Measurements from ENCODE around the gene FLNB. TPM values are rescaled to one million over a fixed set of nuclear protein-coding genes. Genes with fewer than 3 reads are reported as not detected.

The FLNB gene
- total RNA-seq, 3 donors from 2014 or later (not counting 1 experiment from before 2014, with no cell fraction given), result 24.6 to 30.8 (median 26.6) TPM

- TF ChIP-seq, protein P1, sequence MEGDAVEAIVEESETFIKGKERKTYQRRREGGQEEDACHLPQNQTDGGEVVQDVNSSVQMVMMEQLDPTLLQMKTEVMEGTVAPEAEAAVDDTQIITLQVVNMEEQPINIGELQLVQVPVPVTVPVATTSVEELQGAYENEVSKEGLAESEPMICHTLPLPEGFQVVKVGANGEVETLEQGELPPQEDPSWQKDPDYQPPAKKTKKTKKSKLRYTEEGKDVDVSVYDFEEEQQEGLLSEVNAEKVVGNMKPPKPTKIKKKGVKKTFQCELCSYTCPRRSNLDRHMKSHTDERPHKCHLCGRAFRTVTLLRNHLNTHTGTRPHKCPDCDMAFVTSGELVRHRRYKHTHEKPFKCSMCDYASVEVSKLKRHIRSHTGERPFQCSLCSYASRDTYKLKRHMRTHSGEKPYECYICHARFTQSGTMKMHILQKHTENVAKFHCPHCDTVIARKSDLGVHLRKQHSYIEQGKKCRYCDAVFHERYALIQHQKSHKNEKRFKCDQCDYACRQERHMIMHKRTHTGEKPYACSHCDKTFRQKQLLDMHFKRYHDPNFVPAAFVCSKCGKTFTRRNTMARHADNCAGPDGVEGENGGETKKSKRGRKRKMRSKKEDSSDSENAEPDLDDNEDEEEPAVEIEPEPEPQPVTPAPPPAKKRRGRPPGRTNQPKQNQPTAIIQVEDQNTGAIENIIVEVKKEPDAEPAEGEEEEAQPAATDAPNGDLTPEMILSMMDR (IDR thresholded peaks at IDR 0.05), result no peak
- Histone ChIP-seq H3K27ac (ENCODE audit: low read length) (no peak overlapping the region), H3K4me3 (ENCODE audit: low read length) (no peak overlapping the region), H3K27me3 (ENCODE audit: control insufficient read depth, insufficient read depth, low read length) (no peaks in the 10 kb centered on the region), H3K4me1 (ENCODE audit: control insufficient read depth, insufficient read depth, low read length) (no peaks in the 10 kb centered on the region), H3K36me3 (ENCODE audit: control insufficient read depth, insufficient read depth, low read length) (peaks cover 5% of the 10 kb centered on the region), H3K9me3 (ENCODE audit: control insufficient read depth, insufficient read depth, low read length) (no peaks in the 10 kb centered on the region)
- Mint-ChIP-seq H3K4me3 (no peak overlapping the region), H3K9me3 (no peaks in the 10 kb centered on the region), H3K36me3 (no peaks in the 10 kb centered on the region), H3K27ac (no peak overlapping the region), H3K4me1 (peaks cover 0 to 1% of the 10 kb centered on the region in 2 donors), H3K27me3 (ENCODE audit: low read depth in 2 of 2) (no peaks in the 10 kb centered on the region)
- WGBS (ENCODE audit: insufficient coverage), result 97% methylated on average over 10 of the region's 10 CpGs
- intact Hi-C loops (cut with micrococcal nuclease), result no loop called here
- DNase-seq (no peak), ATAC-seq (no peak)
Measured at GRCh38 chr3:58155838-58156237, 147.6 kb downstream of the FLNB start.

DNA sequence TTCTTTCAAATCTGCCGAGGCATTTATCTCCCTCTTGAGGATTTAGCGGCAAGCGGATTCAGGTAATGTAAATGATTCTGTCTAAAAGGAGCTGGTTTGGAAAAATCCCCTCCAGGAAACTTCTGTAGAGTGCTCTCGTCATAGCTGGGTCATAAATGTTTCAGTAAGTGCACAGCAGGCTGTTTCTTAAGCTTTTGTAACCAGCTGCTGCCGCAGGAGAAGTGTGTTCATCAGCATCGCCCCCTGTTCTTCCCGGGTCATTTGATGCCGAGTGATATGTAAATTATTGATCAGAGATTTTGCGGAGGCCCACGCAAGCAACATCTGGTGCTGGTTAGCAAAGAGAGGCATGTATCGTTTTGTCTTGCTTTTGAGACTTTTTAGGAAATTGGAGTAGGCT, 149.5 kb downstream of the FLNB start:
- H3K36me3 ChIP-seq (ENCODE audit: control insufficient read depth, insufficient read depth, low read length), result peaks cover 5% of the 10 kb centered on the region
- Mint-ChIP-seq H3K27me3 (ENCODE audit: low read depth in 2 of 2) (no peaks in the 10 kb centered on the region), H3K9me3 (no peaks in the 10 kb centered on the region), H3K27ac (no peak overlapping the region), H3K36me3 (no peaks in the 10 kb centered on the region), H3K4me3 (no peak overlapping the region), H3K4me1 (peaks cover 0 to 4% of the 10 kb centered on the region in 2 donors)
- H3K4me3 ChIP-seq (ENCODE audit: low read length), result no peak overlapping the region
- ATAC-seq (no peak), DNase-seq (no peak)
- H3K27ac ChIP-seq (ENCODE audit: low read length), result no peak overlapping the region
- intact Hi-C loops (cut with micrococcal nuclease), result no loop called here
- H3K27me3 ChIP-seq (ENCODE audit: control insufficient read depth, insufficient read depth, low read length), result no peaks in the 10 kb centered on the region
- TF ChIP-seq, protein P1 (IDR thresholded peaks at IDR 0.05), result no peak
- H3K4me1 ChIP-seq (ENCODE audit: control insufficient read depth, insufficient read depth, low read length), result no peaks in the 10 kb centered on the region
- no peaks in the 10 kb centered on the region for H3K9me3 ChIP-seq (ENCODE audit: control insufficient read depth, insufficient read depth, low read length)
- 94% methylated on average over 11 of the region's 11 CpGs for WGBS (ENCODE audit: insufficient coverage)

GRCh38 chr3:58158442-58159153, 150.4 kb downstream of the FLNB start:
- peaks cover 0 to 4% of the 10 kb centered on the region in 2 donors for H3K4me1 Mint-ChIP-seq
- no peaks in the 10 kb centered on the region for H3K4me1 ChIP-seq (ENCODE audit: control insufficient read depth, insufficient read depth, low read length)
- ATAC-seq, result no peak
- 95% methylated on average over 7 of the region's 7 CpGs for WGBS (ENCODE audit: insufficient coverage)
- H3K4me3 ChIP-seq (ENCODE audit: low read length), result no peak overlapping the region
- H3K27ac ChIP-seq (ENCODE audit: low read length), result no peak overlapping the region
- no peaks in the 10 kb centered on the region for H3K9me3 Mint-ChIP-seq
- no peaks in the 10 kb centered on the region for H3K27me3 Mint-ChIP-seq (ENCODE audit: low read depth in 2 of 2)
- no peak for DNase-seq
- H3K36me3 Mint-ChIP-seq, result no peaks in the 10 kb centered on the region
- TF ChIP-seq, protein P1 (IDR thresholded peaks at IDR 0.05), result no peak
- peaks cover 8% of the 10 kb centered on the region for H3K36me3 ChIP-seq (ENCODE audit: control insufficient read depth, insufficient read depth, low read length)
- H3K27ac Mint-ChIP-seq, result no peak overlapping the region
- no peaks in the 10 kb centered on the region for H3K9me3 ChIP-seq (ENCODE audit: control insufficient read depth, insufficient read depth, low read length)
- intact Hi-C loops (cut with micrococcal nuclease), result no loop called here
- no peaks in the 10 kb centered on the region for H3K27me3 ChIP-seq (ENCODE audit: control insufficient read depth, insufficient read depth, low read length)
- no peak overlapping the region for H3K4me3 Mint-ChIP-seq

DNA sequence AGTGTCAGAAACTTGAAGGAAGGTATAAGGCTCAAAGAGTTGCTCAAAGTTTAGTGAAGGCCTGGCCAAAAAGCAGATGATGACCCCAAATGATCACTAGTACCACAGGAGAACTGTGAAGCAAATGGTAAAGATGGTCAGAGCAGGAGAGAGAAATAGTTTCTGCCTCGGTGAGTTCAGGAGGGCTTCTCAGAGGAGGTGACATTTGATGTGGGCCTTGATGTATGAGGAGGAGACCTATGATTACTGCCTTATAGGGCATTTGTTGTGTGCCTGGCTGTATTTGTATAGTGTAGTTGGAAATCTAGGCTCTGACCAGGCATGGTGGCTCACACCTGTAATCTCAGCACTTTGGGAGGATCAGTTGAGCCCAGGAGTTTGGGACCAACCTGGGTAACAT, 152.2 kb downstream of the FLNB start:
- no peak overlapping the region for H3K4me3 Mint-ChIP-seq
- intact Hi-C loops (cut with micrococcal nuclease), result no loop called here
- Histone ChIP-seq H3K27me3 (ENCODE audit: control insufficient read depth, insufficient read depth, low read length) (no peaks in the 10 kb centered on the region), H3K9me3 (ENCODE audit: control insufficient read depth, insufficient read depth, low read length) (no peaks in the 10 kb centered on the region), H3K4me3 (ENCODE audit: low read length) (no peak overlapping the region), H3K4me1 (ENCODE audit: control insufficient read depth, insufficient read depth, low read length) (no peaks in the 10 kb centered on the region), H3K36me3 (ENCODE audit: control insufficient read depth, insufficient read depth, low read length) (peaks cover 11% of the 10 kb centered on the region), H3K27ac (ENCODE audit: low read length) (no peak overlapping the region)
- no peaks in the 10 kb centered on the region for H3K36me3 Mint-ChIP-seq
- DNase-seq (no peak), ATAC-seq (no peak)
- 96% methylated on average over 1 of the region's 1 CpG for WGBS (ENCODE audit: insufficient coverage)
- TF ChIP-seq, protein P1 (IDR thresholded peaks at IDR 0.05), result no peak
- H3K27ac Mint-ChIP-seq, result no peak overlapping the region
- H3K27me3 Mint-ChIP-seq (ENCODE audit: low read depth in 2 of 2), result no peaks in the 10 kb centered on the region
- no peaks in the 10 kb centered on the region for H3K9me3 Mint-ChIP-seq
- peaks cover 0 to 4% of the 10 kb centered on the region in 2 donors for H3K4me1 Mint-ChIP-seq
